ENCODE measurements around the gene SOCS7.
A peak's percentile ranks its signal among the peaks of the same experiment; 100 is the strongest.

SOCS7 gene

GRCh38 chr17:38351412-38352222, at the start of gene SOCS7:
TSS of gene SOCS7 (plus strand) at chr17:38351844. CDS start at chr17:38352053, 209 bp downstream.
- Mint-ChIP-seq H3K36me3 (ENCODE audit: low read depth) (no peaks in the 10 kb centered on the region), H3K27ac (peak within 1 kb of the TSS; percentile 93), H3K9me3 (no peaks in the 10 kb centered on the region), H3K4me1 (ENCODE audit: low read depth) (peaks cover 40% of the 10 kb centered on the region), H3K27me3 (no peaks in the 10 kb centered on the region), H3K4me3 (peak within 1 kb of the TSS; percentile 88)

DNA sequence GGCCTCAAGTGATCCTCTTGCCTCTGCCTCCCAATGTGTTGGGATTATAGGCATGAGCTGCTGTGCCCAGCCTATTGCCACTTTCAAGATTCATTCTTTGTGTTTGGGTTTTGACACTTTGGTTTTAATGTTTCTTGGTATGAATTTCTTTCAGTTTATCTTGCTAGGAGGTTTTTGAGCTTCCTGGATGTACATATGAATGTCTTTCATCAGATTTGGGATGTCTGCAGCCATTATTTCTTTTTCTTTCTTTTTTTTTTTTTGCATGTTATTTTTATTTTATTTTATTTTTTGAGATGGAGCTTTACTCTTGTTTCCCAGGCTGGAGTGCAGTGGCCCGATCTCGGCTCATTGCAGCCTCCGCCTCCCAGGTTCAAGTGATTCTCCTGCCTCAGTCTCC, 36.1 kb upstream of the SOCS7 start:
- no peak overlapping the region for H3K4me3 Mint-ChIP-seq
- H3K27ac Mint-ChIP-seq, result no peak overlapping the region
- no peaks in the 10 kb centered on the region for H3K9me3 Mint-ChIP-seq
- H3K36me3 Mint-ChIP-seq (ENCODE audit: low read depth), result peaks cover 35% of the 10 kb centered on the region
- H3K27me3 Mint-ChIP-seq, result no peaks in the 10 kb centered on the region
- no peaks in the 10 kb centered on the region for H3K4me1 Mint-ChIP-seq (ENCODE audit: low read depth)

- Mint-ChIP-seq H3K9me3 (no peaks in the 10 kb centered on the region), H3K27me3 (no peaks in the 10 kb centered on the region), H3K4me1 (ENCODE audit: low read depth) (no peaks in the 10 kb centered on the region), H3K4me3 (no peak overlapping the region), H3K27ac (no peak overlapping the region), H3K36me3 (ENCODE audit: low read depth) (peaks cover 48% of the 10 kb centered on the region)
Observed at GRCh38 chr17:38317081-38317480, 34.6 kb upstream of the SOCS7 start.

GRCh38 chr17:38320482-38320881, 31.2 kb upstream of the SOCS7 start:
- H3K27me3 Mint-ChIP-seq, result no peaks in the 10 kb centered on the region
- H3K27ac Mint-ChIP-seq, result no peak overlapping the region
- no peak overlapping the region for H3K4me3 Mint-ChIP-seq
- H3K36me3 Mint-ChIP-seq (ENCODE audit: low read depth), result peaks cover 49% of the 10 kb centered on the region
- H3K9me3 Mint-ChIP-seq, result no peaks in the 10 kb centered on the region
- peaks cover 4% of the 10 kb centered on the region for H3K4me1 Mint-ChIP-seq (ENCODE audit: low read depth)

DNA sequence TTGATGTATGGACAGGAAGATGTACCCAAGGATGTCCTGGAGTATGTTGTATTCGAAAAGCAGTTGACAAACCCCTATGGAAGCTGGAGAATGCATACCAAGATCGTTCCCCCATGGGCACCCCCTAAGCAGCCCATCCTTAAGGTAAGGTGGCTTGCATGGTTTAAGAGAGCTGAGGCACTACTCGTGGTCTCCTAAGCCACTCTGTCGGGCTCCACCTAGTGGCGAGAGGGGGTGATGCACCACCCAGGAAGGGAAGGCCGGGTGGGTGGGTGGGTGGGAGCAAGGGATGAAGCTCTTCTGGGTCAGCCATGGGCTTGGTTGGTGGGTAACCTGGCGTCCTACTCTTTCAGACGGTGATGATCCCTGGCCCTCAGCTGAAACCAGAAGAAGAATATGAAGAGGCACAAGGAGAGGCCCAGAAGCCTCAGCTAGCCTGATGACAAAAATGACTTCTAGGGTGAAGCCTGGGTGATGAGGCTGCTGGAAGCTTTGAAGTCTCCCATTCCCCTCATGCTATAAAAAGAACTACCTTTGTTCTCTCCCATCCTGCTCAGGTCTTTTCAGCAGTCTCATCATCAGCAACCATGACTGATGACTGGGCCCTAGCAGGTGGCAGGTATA, 29.4 kb upstream of the SOCS7 start:
- H3K27ac Mint-ChIP-seq, result no peak overlapping the region
- no peaks in the 10 kb centered on the region for H3K9me3 Mint-ChIP-seq
- H3K27me3 Mint-ChIP-seq, result no peaks in the 10 kb centered on the region
- peaks cover 41% of the 10 kb centered on the region for H3K36me3 Mint-ChIP-seq (ENCODE audit: low read depth)
- no peak overlapping the region for H3K4me3 Mint-ChIP-seq
- peaks cover 4% of the 10 kb centered on the region for H3K4me1 Mint-ChIP-seq (ENCODE audit: low read depth)

GRCh38 chr17:38322897-38323296, 28.7 kb upstream of the SOCS7 start:
- Mint-ChIP-seq H3K4me1 (ENCODE audit: low read depth) (peaks cover 4% of the 10 kb centered on the region), H3K36me3 (ENCODE audit: low read depth) (peaks cover 35% of the 10 kb centered on the region), H3K9me3 (no peaks in the 10 kb centered on the region), H3K4me3 (no peak overlapping the region), H3K27me3 (no peaks in the 10 kb centered on the region), H3K27ac (no peak overlapping the region)

- H3K27me3 Mint-ChIP-seq, result no peaks in the 10 kb centered on the region
- H3K4me3 Mint-ChIP-seq, result no peak overlapping the region
- no peaks in the 10 kb centered on the region for H3K9me3 Mint-ChIP-seq
- peaks cover 30% of the 10 kb centered on the region for H3K36me3 Mint-ChIP-seq (ENCODE audit: low read depth)
- no peak overlapping the region for H3K27ac Mint-ChIP-seq
- H3K4me1 Mint-ChIP-seq (ENCODE audit: low read depth), result peaks cover 4% of the 10 kb centered on the region
Observed at GRCh38 chr17:38324141-38324697, 27.4 kb upstream of the SOCS7 start.

- Mint-ChIP-seq H3K36me3 (ENCODE audit: low read depth) (peaks cover 30% of the 10 kb centered on the region), H3K4me1 (ENCODE audit: low read depth) (peaks cover 4% of the 10 kb centered on the region), H3K9me3 (no peaks in the 10 kb centered on the region), H3K27ac (no peak overlapping the region), H3K27me3 (no peaks in the 10 kb centered on the region), H3K4me3 (no peak overlapping the region)
Observed at GRCh38 chr17:38324772-38325171, 26.9 kb upstream of the SOCS7 start.

DNA sequence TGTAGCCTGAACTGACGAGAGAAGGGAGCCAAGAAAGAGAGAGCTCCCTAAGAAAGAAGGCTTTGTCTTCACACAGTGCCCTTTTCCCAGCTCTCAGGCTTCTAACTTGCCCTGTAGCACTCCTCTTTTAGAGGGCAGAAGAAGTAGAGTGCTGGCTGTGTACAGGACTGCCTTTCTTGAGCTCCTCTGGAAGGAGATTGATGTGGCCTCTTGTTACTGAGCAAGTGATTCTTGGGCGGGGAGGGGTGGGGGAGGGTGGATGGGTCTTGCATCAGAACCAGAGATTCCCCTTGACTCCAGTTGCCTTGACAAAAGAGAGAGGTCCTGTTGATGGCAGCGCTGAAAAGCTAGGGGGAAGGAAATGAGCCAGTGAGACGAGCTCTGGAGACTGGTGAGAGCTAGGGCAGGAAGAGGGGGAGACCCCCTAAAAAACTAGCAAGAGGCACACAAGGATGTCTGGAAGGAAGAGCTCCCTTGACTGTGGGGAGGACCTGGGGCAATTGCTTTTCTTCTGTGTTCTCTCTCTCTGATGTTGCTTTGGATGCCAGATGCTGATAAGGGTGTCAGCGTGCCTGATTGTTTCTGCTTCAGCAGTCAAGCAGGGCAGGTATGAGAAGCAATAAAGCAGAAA, 26.3 kb upstream of the SOCS7 start:
- no peaks in the 10 kb centered on the region for H3K27me3 Mint-ChIP-seq
- H3K9me3 Mint-ChIP-seq, result no peaks in the 10 kb centered on the region
- peaks cover 27% of the 10 kb centered on the region for H3K36me3 Mint-ChIP-seq (ENCODE audit: low read depth)
- H3K27ac Mint-ChIP-seq, result peak overlapping the region; percentile 21
- H3K4me3 Mint-ChIP-seq, result no peak overlapping the region
- peaks cover 4% of the 10 kb centered on the region for H3K4me1 Mint-ChIP-seq (ENCODE audit: low read depth)

GRCh38 chr17:38326996-38327792, 24.4 kb upstream of the SOCS7 start:
- Mint-ChIP-seq H3K9me3 (no peaks in the 10 kb centered on the region), H3K27me3 (no peaks in the 10 kb centered on the region), H3K36me3 (ENCODE audit: low read depth) (peaks cover 12% of the 10 kb centered on the region), H3K4me1 (ENCODE audit: low read depth) (peaks cover 4% of the 10 kb centered on the region), H3K27ac (no peak overlapping the region), H3K4me3 (no peak overlapping the region)

DNA sequence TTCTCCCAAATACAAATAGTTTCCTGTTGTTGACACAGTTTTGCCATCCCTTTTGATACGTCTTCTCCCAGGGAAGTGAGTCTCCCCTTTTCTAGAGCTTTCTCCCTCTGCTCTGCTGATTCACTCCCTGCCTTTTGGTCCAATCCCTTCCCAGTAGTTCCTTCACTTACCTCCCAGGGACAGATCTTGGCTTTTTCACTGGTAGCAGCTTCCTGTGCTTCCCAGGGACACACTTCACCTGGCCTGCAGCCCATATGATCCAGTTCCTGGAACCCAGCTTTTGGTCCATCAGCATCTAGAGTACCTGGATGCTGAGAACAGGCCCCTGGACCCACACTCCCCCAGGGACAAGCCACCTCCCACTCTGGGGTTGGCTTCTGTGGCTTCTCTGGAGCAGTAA, 23.7 kb upstream of the SOCS7 start:
- Mint-ChIP-seq H3K27ac (no peak overlapping the region), H3K27me3 (no peaks in the 10 kb centered on the region), H3K4me1 (ENCODE audit: low read depth) (peaks cover 4% of the 10 kb centered on the region), H3K36me3 (ENCODE audit: low read depth) (peaks cover 7% of the 10 kb centered on the region), H3K4me3 (no peak overlapping the region), H3K9me3 (no peaks in the 10 kb centered on the region)

- Mint-ChIP-seq H3K36me3 (ENCODE audit: low read depth) (peaks cover 3% of the 10 kb centered on the region), H3K4me1 (ENCODE audit: low read depth) (peaks cover 4% of the 10 kb centered on the region), H3K27ac (no peak overlapping the region), H3K4me3 (no peak overlapping the region), H3K9me3 (no peaks in the 10 kb centered on the region), H3K27me3 (peaks cover 2% of the 10 kb centered on the region)
Observed at GRCh38 chr17:38328620-38329019, 23.0 kb upstream of the SOCS7 start.

DNA sequence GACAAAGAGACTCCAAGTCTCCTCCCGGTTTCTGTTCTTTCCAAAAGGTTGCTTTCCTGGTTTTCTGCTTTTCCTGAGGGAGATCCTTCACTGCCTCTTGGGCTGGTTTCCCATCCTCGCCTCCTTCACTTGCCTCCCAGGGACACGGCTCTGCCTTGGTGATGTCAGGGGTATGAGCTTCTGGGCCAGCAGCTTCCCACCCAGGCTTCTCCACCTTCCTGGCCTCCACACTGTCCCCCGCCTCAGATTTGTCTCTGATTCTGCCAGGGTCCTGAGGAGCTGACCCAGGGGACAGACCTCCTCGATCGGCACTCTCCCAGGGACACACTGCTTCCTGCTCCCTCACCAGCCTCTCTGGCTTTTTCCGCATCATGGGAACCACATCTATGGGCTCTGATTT, 22.4 kb upstream of the SOCS7 start:
- H3K27me3 Mint-ChIP-seq, result peaks cover 4% of the 10 kb centered on the region
- peaks cover 4% of the 10 kb centered on the region for H3K4me1 Mint-ChIP-seq (ENCODE audit: low read depth)
- H3K27ac Mint-ChIP-seq, result no peak overlapping the region
- H3K4me3 Mint-ChIP-seq, result no peak overlapping the region
- no peaks in the 10 kb centered on the region for H3K36me3 Mint-ChIP-seq (ENCODE audit: low read depth)
- no peaks in the 10 kb centered on the region for H3K9me3 Mint-ChIP-seq

- no peaks in the 10 kb centered on the region for H3K36me3 Mint-ChIP-seq (ENCODE audit: low read depth)
- H3K4me3 Mint-ChIP-seq, result no peak overlapping the region
- no peak overlapping the region for H3K27ac Mint-ChIP-seq
- no peaks in the 10 kb centered on the region for H3K9me3 Mint-ChIP-seq
- H3K4me1 Mint-ChIP-seq (ENCODE audit: low read depth), result peaks cover under 1% of the 10 kb centered on the region
- H3K27me3 Mint-ChIP-seq, result peaks cover 4% of the 10 kb centered on the region
Observed at GRCh38 chr17:38329808-38330730, 21.6 kb upstream of the SOCS7 start.
